ENCODE measurements around the gene IGSF3.
"Not testable (repeated sequence)": the region's sequence is repeated elsewhere in the genome, so short reads cannot be mapped to it uniquely, and the experiment has no call there.

DNA sequence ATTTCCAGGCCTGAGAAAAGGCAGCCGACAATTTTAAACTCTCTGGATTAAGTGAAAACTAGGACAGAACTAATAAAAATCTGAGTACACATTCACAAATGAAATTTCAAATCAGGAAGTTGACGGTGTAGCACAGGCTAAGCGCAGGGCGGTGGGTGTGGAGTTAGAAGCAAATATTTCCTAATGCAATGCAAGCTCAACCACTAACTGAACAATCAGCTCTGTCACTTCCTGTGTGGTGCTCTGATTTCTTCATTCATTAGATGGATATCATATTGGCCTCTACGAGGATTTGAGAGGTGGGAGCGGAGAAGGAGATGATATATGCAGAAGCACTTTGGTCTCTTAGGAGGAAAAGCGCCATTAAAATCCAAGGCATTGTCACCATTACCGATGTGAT lies 61.5 kb downstream of the IGSF3 start:
- not testable (repeated sequence) for TF ChIP-seq EZH2phosphoT487 (IDR thresholded peaks at IDR 0.05; ENCODE audit: low read depth, severe bottlenecking, unreplicated experiment); EZH2 (IDR thresholded peaks at IDR 0.05; ENCODE audit: borderline replicate concordance)
- TF ChIP-seq, protein P1, sequence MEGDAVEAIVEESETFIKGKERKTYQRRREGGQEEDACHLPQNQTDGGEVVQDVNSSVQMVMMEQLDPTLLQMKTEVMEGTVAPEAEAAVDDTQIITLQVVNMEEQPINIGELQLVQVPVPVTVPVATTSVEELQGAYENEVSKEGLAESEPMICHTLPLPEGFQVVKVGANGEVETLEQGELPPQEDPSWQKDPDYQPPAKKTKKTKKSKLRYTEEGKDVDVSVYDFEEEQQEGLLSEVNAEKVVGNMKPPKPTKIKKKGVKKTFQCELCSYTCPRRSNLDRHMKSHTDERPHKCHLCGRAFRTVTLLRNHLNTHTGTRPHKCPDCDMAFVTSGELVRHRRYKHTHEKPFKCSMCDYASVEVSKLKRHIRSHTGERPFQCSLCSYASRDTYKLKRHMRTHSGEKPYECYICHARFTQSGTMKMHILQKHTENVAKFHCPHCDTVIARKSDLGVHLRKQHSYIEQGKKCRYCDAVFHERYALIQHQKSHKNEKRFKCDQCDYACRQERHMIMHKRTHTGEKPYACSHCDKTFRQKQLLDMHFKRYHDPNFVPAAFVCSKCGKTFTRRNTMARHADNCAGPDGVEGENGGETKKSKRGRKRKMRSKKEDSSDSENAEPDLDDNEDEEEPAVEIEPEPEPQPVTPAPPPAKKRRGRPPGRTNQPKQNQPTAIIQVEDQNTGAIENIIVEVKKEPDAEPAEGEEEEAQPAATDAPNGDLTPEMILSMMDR (IDR thresholded peaks at IDR 0.05; ENCODE audit: poor library complexity), result not testable (repeated sequence)
